Measurements from ENCODE around the gene SUMO4.

DNA sequence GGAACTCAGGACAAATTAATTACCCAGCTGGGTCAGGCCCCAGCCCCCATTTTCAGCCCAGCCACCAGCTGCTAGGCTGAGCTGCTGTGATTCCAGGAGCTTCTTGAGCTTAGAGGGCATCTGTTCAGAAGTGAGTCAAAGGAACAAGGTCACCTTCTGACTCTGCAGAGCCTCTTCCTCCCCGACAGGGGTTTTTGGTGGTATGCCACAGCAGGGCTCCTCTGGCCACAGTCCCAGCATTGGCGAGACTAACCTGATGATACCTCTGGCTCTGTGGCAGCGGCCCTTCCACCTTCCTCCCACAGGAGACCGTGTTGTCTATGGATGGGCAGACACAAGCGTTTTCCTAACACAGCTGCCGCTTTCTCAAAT, 45.0 kb downstream of the SUMO4 start:
- TF ChIP-seq, protein P1, sequence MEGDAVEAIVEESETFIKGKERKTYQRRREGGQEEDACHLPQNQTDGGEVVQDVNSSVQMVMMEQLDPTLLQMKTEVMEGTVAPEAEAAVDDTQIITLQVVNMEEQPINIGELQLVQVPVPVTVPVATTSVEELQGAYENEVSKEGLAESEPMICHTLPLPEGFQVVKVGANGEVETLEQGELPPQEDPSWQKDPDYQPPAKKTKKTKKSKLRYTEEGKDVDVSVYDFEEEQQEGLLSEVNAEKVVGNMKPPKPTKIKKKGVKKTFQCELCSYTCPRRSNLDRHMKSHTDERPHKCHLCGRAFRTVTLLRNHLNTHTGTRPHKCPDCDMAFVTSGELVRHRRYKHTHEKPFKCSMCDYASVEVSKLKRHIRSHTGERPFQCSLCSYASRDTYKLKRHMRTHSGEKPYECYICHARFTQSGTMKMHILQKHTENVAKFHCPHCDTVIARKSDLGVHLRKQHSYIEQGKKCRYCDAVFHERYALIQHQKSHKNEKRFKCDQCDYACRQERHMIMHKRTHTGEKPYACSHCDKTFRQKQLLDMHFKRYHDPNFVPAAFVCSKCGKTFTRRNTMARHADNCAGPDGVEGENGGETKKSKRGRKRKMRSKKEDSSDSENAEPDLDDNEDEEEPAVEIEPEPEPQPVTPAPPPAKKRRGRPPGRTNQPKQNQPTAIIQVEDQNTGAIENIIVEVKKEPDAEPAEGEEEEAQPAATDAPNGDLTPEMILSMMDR (IDR thresholded peaks at IDR 0.05) = no peak
- TF ChIP-seq POLR2A (IDR thresholded peaks at IDR 0.05) (no peak), POLR2AphosphoS5 (IDR thresholded peaks at IDR 0.05; ENCODE audit: insufficient read depth in 1 of 2, low read depth in 1 of 2) (no peak)
